ENCODE measurements around the gene TMEM126B. TPM values are rescaled to one million over a fixed set of nuclear protein-coding genes. Genes with fewer than 3 reads are reported as not detected.

Gene TMEM126B
- total and polyA plus RNA-seq, 2 of the 13 experiments (the other 11 are each of a cell fraction or from before 2014, with no cell fraction given), result 33.6 to 54.8 TPM

GRCh38 chr11:85647604-85648299 lies 19.4 kb downstream of the TMEM126B start, which contains the start of gene TMEM126A (continued):
- TF ChIP-seq ZNF318 (CRISPR knock-in tag; IDR thresholded peaks at IDR 0.05), result no peak
- no peak for TF ChIP-seq BCLAF1 (IDR thresholded peaks at IDR 0.05)
- no peak for TF ChIP-seq KIAA2018 (CRISPR knock-in tag; IDR thresholded peaks at IDR 0.05; ENCODE audit: borderline replicate concordance)
- 0 out of 2 replicates have a peak, but pooled peaks have one; percentile 35 for TF ChIP-seq ZNF567 (CRISPR knock-in tag; IDR thresholded peaks at IDR 0.05; ENCODE audit: borderline replicate concordance)
- peak; percentile 81; the same call in 1 of the 2 replicates for TF ChIP-seq ZC3H13 (CRISPR knock-in tag; IDR thresholded peaks at IDR 0.05)
- no peak for TF ChIP-seq ZNF337 (CRISPR knock-in tag; IDR thresholded peaks at IDR 0.05; ENCODE audit: borderline replicate concordance, low read depth)
- TF ChIP-seq GATAD1 (CRISPR knock-in tag; IDR thresholded peaks at IDR 0.05), result peak; percentile 95
- TF ChIP-seq MIER3 (CRISPR knock-in tag; IDR thresholded peaks at IDR 0.05; ENCODE audit: borderline replicate concordance), result no peak
- TF ChIP-seq NCOA2 (CRISPR knock-in tag; IDR thresholded peaks at IDR 0.05), result no peak
